ENCODE results near the gene ABCC9.

ABCC9 gene

GRCh38 chr12:21940549-21941505 is at the start of gene ABCC9:
ABCC9 (minus strand) TSS chr12:21941426; CDS start chr12:21936674, 4,752 bp downstream.
- DNase-seq: peak; percentile 2

DNA sequence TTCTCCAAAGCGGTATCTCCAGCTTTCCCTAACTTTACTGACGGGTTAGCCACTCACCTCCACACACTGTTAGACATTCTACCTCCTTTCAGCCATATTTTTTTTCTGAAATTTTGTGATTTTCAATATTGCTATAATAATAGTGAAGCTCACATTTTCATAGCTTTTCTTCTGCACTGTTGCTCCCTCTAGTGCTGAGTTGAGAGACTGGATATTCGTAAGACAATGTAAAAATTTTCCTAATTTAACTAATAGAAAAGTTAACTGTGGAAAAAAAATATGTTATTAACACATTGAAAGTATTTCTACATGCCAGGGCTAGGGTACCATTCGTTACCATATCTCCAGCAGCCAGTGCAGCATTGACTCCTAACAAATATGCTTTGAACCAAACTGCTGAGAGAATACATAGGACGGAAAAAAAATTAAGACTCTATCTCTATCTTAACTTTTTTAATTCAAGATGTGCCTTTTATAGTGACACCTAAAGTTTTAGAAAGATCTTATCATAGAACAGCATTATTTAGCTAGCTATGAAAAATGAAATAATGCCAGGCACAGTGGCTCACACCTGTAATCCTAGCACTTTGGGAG is 48.7 kb upstream of the ABCC9 start:
- peak; percentile 52 for DNase-seq

- no peak for DNase-seq
These were observed 47.4 kb upstream of the ABCC9 start for GRCh38 chr12:21988619-21989018.

DNA sequence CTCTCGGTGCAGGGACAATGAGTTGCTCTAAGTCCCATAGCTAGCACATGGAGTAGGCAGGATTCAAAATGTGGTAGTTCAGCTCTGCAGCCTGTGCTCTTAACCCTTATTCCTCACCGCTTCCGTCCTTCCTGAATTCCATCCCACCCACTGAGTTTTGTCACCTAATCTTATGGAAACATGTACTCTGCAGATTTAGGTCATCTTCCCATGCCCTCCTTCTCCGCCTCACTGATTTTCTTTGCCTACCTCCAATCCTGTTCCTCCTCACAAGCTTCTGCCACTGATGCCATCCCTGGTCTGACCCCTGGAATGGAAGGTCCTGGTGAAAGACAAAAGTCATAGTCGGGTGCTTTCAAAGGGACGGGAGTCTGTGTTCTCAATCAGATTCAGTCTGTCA is 46.5 kb upstream of the ABCC9 start:
- DNase-seq: no peak

DNA sequence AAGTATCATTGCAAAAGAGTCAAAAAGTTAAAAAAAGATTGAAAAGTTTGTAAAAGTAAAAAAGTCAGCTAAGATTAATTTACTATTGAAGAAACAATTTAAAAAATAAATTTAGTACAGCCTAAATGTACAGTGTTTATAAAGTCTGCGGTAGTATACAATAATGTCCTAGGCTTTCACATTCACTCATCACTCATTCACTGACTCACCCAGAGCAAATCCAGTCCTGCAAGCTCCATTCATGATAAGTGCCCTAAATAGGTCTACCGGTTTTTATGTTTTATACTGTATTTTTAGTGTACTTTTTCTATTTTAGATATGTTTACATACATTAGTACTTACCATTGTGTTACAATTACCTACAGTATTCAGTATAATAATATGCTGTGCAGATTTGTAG is 43.9 kb upstream of the ABCC9 start:
- no peak for DNase-seq

DNA sequence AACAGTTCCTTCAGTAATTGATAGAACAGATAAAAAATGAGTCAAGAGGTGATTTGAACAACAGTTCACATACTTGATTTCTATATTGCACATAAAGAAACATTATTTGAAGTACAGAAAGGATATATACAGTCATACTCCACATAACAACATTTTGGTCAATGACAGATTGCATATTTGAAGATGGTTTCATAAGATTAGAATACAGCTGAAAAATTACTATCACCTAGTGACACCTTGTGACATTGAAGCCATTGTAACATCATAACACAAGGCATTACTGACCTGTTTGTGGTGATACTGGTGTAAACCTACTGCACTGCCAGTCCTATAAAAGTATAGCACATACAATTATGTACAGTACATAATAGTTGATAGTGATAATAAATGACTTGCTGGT is 43.1 kb upstream of the ABCC9 start:
- no peak for DNase-seq

- no peak for DNase-seq
These were observed 41.9 kb upstream of the ABCC9 start for GRCh38 chr12:21983095-21983494.

GRCh38 chr12:21980544-21980943 is 39.3 kb upstream of the ABCC9 start:
- no peak for DNase-seq

GRCh38 chr12:21975293-21975692 is 34.1 kb upstream of the ABCC9 start:
- no peak for DNase-seq

DNA sequence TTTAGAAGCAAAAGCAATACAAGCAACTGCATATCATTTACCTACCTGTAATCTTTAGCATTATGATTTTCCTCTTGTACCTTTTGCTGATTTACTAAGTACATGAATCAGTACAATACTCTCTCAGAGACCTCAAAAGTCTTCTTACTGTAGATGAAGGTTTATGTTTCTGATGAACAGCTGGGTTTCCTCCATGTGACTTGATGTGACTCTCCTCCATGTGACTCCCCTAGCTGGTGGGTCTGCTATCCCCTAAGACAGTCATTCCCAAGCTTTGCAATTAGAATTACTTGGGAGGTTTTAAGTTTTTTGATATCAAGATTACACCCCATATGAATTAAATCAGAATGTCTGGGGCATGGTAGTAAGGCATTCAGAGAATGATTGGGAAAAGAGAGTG is 32.0 kb upstream of the ABCC9 start:
- no peak for DNase-seq

DNA sequence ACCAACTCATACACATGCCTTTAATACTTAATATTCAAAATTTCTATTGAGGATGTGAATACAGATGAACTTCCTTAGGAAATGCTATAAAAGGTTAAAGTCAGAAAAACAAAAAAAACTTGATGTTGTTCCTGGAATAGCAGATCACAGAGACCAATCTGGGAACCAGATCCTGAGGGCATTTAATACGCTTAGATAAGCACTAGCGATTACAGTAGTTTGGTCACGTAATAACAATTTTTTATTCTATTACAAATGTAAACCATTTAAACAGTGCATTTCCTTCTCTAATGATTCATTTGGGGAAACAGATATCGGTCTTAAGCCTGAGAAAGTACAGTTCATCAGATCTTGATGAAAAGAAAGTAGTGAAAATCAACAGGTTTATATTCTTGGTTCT is 30.8 kb upstream of the ABCC9 start:
- no peak for DNase-seq

DNA sequence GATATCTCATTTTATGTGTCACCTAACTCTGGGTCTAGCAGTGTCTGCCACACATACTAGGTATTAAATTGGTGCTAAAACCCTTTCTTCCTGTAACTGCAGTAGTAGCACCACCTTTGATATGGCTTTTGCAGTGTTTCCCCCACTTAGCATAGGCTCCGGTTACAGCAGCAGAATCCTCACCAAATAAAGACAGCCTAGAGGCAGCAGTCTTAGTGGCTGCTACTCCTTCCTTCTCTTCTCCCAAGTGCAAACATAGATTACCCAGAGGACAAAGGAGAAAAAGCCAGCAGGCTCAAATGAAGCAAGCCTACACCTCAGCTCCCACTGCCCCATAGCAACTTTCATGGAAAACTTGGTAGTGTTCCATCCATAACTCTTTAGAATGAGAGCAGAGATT is 30.1 kb upstream of the ABCC9 start:
- no peak for DNase-seq

- no peak for DNase-seq
These were observed 21.6 kb upstream of the ABCC9 start for GRCh38 chr12:21962821-21963220.

DNA sequence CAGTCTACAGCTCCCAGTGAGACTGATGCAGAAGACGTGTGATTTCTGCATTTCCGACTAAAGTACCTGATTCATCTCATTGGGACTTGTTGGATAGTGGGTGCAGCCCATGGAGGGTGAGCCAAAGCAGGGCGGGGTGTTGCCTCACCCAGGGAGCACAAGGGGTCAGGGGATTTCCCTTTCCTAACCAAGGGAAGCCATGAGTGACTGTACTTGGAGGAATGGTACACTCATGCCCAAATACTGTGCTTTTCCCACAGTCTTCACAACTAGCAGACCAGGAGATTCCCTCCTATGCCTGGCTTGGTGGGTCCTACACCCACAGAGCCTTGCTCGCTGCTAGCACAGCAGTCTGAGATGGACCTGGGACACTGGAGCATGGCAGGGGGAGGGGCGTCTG is 21.0 kb upstream of the ABCC9 start:
- DNase-seq: no peak

DNA sequence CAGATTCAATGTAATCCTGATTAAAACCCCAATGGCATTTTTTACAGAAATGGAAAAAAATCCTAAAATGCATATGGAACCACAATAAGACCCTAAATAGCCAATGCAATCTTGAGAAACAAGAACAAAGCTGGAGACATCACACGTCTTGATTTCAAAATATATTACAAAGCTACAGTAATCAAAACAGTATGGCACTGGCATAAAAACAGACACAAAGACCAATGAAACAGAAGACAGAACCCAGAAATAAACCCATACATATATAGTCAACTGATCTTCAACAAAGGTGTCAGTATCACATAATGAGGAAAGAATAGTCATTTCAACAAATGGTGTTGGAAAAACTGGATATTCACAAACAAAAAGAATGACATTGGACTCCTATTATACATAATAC is 9.4 kb upstream of the ABCC9 start:
- no peak for DNase-seq

DNA sequence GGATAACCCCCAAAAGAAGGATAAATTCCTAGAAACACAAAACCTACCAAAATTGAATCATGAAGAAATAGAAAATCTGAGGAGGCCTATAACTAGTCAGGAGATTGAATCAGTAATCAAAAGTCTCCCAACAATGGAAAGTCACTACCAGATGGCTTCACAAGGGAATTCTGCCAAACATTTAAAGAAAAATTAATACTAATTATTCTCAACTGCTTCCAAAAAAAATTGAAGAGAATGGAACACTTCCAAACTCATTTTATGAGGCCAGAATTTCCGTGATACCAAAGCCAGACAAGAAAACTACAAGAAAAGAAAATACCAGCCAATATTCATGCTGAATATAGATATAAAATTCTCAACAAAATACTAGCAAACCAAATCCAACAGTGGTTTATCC is 7.8 kb upstream of the ABCC9 start:
- DNase-seq: no peak

DNA sequence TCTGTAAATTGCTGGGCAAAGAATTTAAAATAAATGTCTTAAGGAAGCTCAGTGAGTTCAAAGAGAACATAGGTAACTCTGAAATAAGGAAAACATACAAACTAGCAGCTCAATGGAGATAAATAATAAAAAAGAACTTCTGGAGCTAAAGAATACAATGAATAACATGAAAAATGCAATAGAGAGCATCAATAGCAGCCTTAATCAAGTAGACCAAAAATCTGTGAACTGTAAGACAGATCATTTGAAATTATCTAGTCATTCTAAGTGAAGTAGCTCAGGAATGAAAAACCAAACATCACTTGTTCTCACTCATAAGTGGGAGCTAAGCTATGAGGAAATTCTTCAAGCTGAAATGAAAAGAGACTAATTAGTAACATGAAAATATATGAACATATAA is 5.8 kb upstream of the ABCC9 start:
- no peak for DNase-seq

GRCh38 chr12:21945002-21945401 is 3.8 kb upstream of the ABCC9 start:
- no peak for DNase-seq

- no peak for DNase-seq
These were observed 1.1 kb upstream of the ABCC9 start for GRCh38 chr12:21942377-21942703.

DNA sequence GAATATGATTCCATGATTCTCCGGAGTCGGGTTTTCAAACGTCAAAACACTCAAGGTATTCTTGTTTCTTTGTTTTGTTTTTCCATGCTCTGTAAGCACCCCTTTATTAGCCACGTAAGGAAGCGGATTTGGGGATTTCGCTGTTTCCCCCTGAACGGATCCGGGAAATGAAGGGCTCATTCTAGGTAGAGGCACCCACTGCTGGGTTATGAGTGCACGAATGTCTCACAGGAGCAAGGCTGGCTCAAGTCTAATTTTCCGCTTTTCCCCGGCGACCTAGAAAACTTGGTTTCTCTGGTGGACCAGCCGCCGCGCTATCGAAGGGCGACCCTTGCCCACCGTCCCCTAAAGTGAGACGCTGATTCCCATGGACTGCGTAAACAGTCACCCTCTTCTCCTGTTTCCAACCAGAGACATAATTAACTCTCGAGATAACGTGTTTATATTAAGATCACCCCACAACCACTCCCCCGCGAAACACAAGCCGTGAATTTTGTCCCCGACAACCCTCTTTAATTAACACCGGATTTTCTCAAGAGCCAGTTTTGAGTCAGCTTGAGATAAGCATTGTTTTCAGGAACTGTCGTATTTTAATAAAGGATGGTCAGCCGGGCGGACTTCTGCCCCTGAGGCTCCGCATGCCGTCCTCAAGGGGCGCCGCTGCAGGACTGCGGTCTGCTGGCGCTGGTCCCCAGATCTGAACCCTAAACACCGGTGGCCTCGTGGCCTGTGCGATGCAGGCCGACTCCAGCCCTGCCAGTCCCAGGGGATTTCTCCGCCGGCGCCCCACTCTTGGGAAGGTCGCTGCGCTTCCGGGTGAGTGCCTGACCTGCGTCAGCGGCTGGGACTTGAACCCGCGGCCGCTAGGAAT is 515 bp upstream of the ABCC9 start:
- DNase-seq: peak; percentile 2

GRCh38 chr12:21939435-21939834 is 1.8 kb downstream of the ABCC9 start:
- DNase-seq: no peak

DNA sequence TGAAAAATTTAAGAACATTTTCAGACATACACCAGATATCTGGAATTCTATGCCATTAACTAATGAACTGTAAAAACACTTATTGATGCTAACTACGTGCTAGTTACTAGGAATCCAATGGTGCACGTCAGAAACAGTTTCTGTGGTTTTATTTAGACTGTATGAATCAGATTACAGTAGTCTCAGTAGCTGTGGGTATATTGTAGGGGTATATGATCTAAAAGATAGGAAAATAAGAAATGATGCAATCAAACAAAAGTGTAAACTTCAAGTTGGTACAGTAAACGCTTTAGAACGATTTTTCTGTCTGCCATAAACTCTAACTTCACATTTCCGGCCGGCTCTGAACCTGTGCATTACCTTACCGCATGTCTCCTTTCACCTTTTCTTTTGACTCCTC is 2.3 kb downstream of the ABCC9 start:
- DNase-seq: no peak

DNA sequence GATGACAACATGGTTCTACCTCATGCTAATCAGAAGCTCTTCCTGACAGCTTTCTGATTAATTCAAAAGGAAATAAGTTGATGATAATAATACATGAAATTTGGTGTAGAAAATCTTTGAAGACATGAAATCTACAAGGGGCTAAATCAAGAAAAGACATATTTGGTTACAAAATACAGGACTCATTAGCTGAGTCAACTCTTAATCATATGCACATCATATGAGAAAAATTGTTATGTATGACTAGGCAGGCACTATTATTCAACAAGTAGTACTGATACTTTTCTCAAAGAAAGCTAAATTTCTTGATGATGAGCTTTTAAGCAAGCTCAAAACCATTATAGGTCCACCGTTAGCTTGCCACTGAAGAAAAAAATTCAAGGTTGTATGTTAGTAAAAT is 7.1 kb downstream of the ABCC9 start:
- DNase-seq: no peak

GRCh38 chr12:21933656-21934055 is 7.6 kb downstream of the ABCC9 start:
- DNase-seq: no peak
